WERI-Rb-1 (cell line): ENCODE measurements around the gene TNFRSF12A.

Experiments used
- DNase-seq: peaks from one replicate; pipeline ENCODE4 v3.0.0-alpha.2; 2020
- H3K27ac ChIP-seq: fragments of 250-450 bp; sonication (Bioruptor Pico); 2 replicates; pipeline ENCODE4 v1.5.1; 2020; ENCODE audit warnings: mild to moderate bottlenecking, moderate library complexity
- H3K27me3 ChIP-seq: fragments of 250-450 bp; sonication (Bioruptor Pico); 2 replicates; pipeline ENCODE4 v1.5.1; 2021; ENCODE audit warnings: mild to moderate bottlenecking, low read depth, moderate library complexity; ENCODE audit not compliant: insufficient read depth, severe bottlenecking
- H3K36me3 ChIP-seq: fragments of 250-450 bp; sonication (Bioruptor Pico); 2 replicates; pipeline ENCODE4 v1.5.1; 2020; ENCODE audit warnings: mild to moderate bottlenecking, moderate library complexity
- H3K4me3 ChIP-seq: 2 replicates; pipeline ENCODE4 v1.5.1; 2011; ENCODE audit warnings: low read depth, mild to moderate bottlenecking, control low read depth, low read length
- H3K9me3 ChIP-seq: fragments of 250-450 bp; sonication (Bioruptor Pico); 2 replicates; pipeline ENCODE4 v1.5.1; 2021; ENCODE audit warnings: mild to moderate bottlenecking, moderate library complexity; ENCODE audit not compliant: severe bottlenecking
- TF ChIP-seq, protein P1 (sequence below): IDR thresholded peaks from 2 replicates; pipeline ENCODE4 v1.5.1; 2011; ENCODE audit warnings: low read depth, mild to moderate bottlenecking, control low read depth, inconsistent platforms, low read length

Gene TNFRSF12A

GRCh38 chr16:3035289-3035971 is 15.3 kb downstream of the TNFRSF12A start:
- H3K36me3 ChIP-seq: no peaks in the 10 kb centered on the region
- DNase-seq: no peak
- H3K9me3 ChIP-seq: peaks cover 5% of the 10 kb centered on the region
- TF ChIP-seq, protein P1, sequence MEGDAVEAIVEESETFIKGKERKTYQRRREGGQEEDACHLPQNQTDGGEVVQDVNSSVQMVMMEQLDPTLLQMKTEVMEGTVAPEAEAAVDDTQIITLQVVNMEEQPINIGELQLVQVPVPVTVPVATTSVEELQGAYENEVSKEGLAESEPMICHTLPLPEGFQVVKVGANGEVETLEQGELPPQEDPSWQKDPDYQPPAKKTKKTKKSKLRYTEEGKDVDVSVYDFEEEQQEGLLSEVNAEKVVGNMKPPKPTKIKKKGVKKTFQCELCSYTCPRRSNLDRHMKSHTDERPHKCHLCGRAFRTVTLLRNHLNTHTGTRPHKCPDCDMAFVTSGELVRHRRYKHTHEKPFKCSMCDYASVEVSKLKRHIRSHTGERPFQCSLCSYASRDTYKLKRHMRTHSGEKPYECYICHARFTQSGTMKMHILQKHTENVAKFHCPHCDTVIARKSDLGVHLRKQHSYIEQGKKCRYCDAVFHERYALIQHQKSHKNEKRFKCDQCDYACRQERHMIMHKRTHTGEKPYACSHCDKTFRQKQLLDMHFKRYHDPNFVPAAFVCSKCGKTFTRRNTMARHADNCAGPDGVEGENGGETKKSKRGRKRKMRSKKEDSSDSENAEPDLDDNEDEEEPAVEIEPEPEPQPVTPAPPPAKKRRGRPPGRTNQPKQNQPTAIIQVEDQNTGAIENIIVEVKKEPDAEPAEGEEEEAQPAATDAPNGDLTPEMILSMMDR: no peak
- no peak overlapping the region for H3K27ac ChIP-seq
- peaks cover 88% of the 10 kb centered on the region for H3K27me3 ChIP-seq
- H3K4me3 ChIP-seq: no peak overlapping the region

GRCh38 chr16:3035972-3036725 is 16.0 kb downstream of the TNFRSF12A start:
- no peaks in the 10 kb centered on the region for H3K36me3 ChIP-seq
- no peak overlapping the region for H3K27ac ChIP-seq
- no peak overlapping the region for H3K4me3 ChIP-seq
- peaks cover 5% of the 10 kb centered on the region for H3K9me3 ChIP-seq
- TF ChIP-seq, protein P1: no peak
- H3K27me3 ChIP-seq: peaks cover 81% of the 10 kb centered on the region
- no peak for DNase-seq

- no peaks in the 10 kb centered on the region for H3K36me3 ChIP-seq
- peaks cover 5% of the 10 kb centered on the region for H3K9me3 ChIP-seq
- no peak within 1 kb of the TSS for H3K27ac ChIP-seq
- peaks cover 77% of the 10 kb centered on the region for H3K27me3 ChIP-seq
- H3K4me3 ChIP-seq: no peak within 1 kb of the TSS
- DNase-seq: no peak
- TF ChIP-seq, protein P1: no peak
These were observed 16.7 kb downstream of the TNFRSF12A start, which contains the start of gene BICDL2 for GRCh38 chr16:3036726-3037315. TSS of gene BICDL2 (minus strand) at chr16:3036944. CDS start at chr16:3035496, 1,448 bp downstream.

DNA sequence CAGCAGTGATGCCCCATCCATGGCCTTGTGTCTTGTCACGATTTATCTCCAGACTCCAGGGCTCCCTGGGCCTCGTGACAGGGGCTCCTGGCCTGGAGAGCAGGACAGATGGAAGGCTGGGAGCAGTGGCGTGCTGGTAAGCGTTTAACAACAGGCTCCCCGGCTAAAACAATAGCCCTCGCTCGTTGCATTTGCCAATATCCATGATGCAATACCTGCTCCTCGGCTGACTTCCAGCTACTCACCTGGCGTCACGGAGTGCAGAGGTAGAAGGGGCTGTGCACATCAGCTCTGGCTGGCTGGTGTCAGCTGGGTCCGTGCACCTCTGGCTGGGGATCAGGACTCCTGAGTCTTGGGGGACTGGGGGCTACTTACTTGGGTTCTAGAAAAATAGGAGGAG is 18.1 kb downstream of the TNFRSF12A start:
- TF ChIP-seq, protein P1: no peak
- H3K9me3 ChIP-seq: peaks cover 5% of the 10 kb centered on the region
- no peak overlapping the region for H3K27ac ChIP-seq
- H3K4me3 ChIP-seq: no peak overlapping the region
- H3K36me3 ChIP-seq: no peaks in the 10 kb centered on the region
- peaks cover 68% of the 10 kb centered on the region for H3K27me3 ChIP-seq
- DNase-seq: no peak

- Histone ChIP-seq H3K9me3 (peaks cover 5% of the 10 kb centered on the region), H3K36me3 (no peaks in the 10 kb centered on the region), H3K4me3 (no peak overlapping the region), H3K27ac (no peak overlapping the region), H3K27me3 (peaks cover 68% of the 10 kb centered on the region)
- TF ChIP-seq, protein P1: no peak
- no peak for DNase-seq
These were observed 18.7 kb downstream of the TNFRSF12A start for GRCh38 chr16:3038896-3039295.
